ENCODE data around the gene C5orf46.

GRCh38 chr5:147898875-147899401, 7.4 kb downstream of the C5orf46 start:
- TF ChIP-seq CTCF (IDR thresholded peaks at IDR 0.05), result no peak
- TF ChIP-seq ZNF121 (CRISPR knock-in tag; IDR thresholded peaks at IDR 0.05), result no peak
- no peak for TF ChIP-seq TCF7 (CRISPR knock-in tag; IDR thresholded peaks at IDR 0.05; ENCODE audit: low read depth)
- no peak for TF ChIP-seq FOXP4 (CRISPR knock-in tag; IDR thresholded peaks at IDR 0.05)

All from WTC11 (cell line).